GM18909 (cell line): ENCODE measurements around the gene MDM4.
A peak's percentile ranks its signal among the peaks of the same experiment; 100 is the strongest.

Experiments used
- ATAC-seq: cut with Tn5 transposase; IDR thresholded peaks from one replicate; pipeline ENCODE4 v1.9.1; 2021; ENCODE audit warnings: mild to moderate bottlenecking; ENCODE audit not compliant: unreplicated experiment, poor library complexity

The MDM4 gene

DNA sequence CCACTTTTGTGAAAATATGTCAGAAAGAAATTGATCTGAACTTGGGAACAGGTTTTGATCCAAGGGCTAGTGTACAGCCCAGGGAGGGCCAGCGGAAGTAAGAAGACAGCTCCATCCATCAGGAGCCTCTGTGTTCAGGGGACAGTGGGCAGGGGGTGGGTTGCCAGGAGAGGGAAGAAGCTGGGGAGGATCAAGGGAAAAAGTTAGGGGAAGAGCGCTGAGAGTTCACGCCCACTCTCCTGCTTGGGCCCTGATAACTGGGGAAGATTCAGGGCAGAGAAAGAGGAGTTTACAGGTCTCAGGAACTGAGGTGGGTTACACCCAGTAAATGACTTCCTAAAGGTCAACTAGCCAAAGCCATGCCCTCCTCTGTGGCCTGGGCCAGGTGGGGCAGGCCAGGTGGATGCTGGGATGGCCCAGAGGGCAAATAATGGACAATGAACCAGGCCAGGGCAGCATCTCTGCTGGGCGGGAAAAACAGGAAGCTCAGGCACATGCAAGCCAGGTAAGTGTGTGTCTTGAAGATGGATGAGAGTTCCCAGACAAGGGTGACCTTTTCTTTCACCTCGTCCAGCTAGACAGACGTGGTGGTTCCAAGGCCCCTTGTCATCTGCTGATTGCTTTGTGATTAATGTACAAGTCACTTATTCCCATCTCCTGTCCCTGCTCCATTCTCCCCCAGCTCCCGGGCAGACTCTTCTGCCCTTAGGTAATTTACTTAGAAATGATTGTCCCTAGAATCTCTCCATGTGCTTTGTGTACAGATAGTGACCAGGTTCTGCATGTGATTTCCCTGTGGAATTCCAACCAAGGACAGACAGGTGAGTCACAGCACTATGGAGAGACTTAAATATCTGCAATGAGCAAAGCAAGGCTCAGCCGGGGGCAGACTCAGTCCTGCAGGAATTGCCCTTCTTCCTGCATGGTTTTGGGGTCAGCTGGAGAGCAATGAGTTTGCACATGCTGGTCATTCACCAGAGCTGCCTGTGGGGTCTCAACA, 57.0 kb downstream of the MDM4 start:
- ATAC-seq, result no peak

DNA sequence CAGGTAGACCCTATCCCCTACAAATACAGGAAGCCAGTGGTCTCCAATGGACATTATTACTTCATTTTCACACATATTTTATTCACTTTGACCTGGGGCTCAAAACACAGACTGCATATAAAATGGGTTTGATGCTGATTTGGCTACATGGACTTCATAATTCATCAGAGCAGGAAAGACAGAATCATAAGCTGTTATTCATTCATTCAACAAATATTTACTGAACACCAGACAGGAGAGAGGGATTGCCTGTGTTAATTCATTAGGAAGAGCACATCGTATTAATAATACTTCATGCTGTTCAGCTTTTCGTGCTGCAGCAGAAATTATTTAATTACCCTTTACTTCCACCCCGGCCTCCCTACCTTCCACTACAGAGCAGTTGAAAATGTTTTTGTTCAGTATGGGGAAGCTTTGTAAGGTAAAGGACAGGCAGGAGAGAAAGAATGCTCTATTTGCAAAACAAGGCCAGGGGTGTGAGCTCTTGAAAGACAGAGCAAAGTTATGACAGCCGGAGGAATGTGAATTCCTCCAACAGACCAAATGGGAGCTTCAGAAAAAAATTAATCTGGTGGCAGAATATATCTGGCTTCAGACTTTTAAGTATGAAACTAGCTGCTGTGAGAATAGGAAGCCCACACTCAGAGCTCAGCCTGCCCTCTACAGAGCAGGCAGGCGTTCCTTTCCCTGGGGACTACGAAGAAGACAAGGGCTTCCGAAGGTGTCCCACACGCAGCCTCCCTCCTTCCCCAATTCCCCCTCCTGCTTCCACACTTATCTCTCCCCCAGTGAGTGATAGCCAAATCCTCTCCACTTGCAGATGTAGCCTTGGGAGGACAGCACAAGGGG, 58.0 kb downstream of the MDM4 start:
- ATAC-seq, result no peak

DNA sequence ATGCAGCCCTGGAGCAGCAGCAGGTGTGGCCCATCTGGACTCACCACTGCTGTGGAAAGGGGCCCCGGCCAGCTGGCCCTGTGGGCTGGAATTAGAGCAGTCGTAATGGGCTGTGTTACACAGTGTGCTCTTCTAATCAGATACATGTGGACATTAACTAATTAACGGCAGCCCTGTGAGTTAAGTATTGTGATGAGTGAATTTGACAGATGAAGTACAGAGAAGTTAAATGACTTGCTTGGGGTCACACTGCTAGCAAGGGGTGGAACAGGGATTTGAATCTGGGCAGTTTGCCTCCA, 58.6 kb downstream of the MDM4 start:
- no peak for ATAC-seq

DNA sequence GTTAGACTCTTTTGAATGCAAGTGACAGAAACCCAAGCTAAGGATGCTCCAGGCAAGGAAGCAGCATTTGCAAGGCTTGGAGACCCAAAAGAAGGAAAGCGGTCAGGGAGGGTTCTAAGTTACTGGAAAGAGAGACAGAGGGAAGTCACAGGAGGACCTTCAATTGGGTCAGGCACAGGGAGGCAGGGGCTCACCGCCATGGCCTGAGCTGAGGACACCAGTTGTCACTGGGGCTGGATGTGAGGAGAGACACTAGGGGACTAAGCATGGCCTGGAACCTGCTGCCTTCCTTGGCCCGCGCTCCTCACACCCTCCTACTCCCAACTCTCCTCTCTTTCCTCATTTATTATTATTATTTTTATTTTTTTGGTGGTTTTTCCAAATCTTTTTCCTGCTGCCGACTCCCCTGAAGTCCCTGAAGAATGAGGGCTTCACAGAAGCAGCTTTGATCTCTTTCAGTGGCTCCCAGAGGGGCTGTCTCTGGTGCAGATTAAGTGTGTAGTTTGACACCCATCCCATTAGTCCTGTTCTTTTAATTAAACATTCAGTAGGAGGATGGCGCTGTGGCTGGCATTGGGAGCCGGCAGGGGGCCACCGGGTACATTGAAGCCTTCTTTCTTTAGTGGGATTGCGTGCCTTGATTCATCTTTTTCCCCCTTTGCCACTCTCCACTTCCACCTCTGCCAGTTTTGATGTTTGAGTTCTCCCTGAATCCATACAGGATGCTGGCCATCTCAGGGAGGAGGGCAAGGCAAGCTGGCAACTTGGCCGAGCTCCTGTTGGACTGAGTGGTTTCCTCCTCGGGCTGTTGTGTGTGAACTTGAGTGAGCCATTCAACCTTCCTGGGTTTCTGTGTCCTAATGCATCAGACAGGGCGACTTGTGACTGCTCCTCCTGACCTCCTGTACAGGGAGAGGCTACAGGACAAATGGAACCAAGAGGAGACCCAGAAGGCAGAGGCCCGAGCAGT, 59.3 kb downstream of the MDM4 start:
- no peak for ATAC-seq

DNA sequence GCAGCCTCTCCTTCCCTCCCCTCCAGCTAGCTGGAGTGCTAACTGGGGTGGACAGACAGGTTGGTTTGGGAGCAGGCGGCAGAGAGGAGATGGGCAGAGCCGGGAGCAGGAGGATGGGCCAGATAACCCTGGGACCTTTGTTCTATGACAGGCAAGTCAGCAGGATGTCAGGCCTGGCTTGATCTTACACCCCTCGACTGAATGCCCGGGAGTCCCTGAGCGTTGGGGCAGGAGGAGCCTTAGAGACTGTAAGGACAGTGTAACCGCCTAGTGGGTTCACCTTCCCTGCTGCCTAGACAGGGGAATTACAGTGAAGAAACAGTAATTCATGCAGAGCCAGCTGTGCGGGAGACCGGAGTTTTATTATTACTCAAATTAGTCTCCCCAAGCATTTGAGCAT, 60.2 kb downstream of the MDM4 start:
- ATAC-seq, result no peak

DNA sequence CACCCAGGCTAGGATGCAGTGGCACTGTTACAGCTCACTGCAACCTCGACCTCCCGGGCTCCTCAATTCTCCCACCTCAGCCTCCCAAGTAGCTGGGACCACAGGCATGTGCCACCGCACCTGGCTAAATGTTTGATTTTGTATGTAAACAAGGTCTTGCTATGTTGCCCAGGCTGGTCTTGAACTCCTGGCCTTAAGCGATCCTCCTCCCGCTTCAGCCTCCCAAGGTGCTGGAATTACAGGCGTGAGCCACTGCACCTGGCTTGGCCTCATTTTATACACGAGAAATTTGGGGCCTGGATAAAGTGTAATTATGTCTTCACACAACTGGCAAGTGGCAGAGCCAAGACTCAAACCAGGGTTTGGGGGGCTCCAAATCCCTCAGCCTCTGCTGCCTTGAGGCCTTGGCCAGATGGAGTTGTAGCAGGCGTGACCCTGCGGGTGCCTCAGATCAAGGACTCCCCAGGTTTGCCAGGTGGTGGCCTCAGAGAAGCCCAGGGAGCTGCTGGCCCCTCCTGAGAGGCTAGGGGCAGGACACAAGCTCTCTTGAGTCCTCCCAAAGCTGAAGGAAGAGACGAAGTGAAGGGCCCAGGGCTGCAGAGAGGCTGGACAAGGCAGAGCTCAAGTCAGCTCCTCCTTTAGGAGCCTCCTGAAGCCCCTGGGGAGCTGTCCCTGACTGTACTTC, 61.7 kb downstream of the MDM4 start:
- ATAC-seq, result no peak

DNA sequence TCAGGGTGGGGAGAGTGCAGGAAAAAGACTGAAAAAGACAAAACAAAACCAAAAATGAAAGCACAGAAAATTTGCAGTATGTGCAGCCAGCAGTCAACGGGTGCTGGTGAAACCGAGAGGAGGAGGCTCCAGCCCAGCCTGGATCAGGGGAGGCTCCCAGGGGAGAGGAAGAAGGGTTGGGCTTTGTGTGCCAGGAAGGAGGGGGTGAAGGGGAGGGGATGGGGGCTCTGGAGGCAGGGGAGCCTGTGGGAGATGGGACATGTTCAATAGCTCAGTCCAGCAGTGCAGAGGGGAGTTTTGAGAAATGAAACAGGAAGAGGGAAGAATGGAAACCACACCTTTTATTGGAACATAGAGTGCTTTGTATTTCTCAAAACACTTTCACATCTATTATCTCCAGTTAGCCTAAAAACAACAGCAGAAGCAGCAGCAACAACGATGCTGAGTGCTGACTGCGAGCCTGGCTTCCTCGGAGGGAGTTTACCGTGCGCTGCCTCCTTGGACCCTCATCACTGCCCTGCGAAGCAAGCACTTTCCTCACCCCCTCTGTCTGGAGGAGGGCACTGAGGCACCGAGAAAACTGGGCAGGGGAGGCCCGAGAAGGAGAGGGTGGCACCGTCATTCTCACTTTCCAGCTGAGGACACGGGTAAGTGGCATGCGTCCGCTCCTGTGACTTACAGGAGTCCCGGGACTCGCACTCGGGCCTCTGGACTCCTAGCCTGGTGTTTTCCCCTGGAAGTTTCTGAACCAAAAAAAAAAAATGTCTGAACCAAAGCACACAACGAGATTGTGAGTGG, 62.9 kb downstream of the MDM4 start:
- peak; percentile 71 for ATAC-seq

DNA sequence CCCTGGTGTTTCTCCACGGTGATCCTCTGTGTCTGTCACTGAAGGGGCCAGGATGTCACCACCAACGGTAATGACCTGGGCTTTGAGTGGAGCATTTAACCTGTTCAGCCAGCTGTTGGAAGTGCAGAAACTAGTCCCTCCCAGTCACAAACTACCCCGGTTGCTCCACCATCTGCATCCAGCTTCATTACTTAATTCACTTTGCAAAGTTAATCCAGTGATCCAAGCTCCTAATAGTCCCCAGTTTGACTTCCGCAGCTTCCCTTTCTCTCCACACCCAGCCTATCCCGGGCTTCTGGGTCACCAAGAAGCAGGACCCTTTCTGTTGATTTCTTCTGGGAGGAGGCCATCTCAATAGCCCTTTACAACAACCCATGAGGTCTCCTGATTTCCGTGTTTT, 63.5 kb downstream of the MDM4 start:
- ATAC-seq, result no peak

DNA sequence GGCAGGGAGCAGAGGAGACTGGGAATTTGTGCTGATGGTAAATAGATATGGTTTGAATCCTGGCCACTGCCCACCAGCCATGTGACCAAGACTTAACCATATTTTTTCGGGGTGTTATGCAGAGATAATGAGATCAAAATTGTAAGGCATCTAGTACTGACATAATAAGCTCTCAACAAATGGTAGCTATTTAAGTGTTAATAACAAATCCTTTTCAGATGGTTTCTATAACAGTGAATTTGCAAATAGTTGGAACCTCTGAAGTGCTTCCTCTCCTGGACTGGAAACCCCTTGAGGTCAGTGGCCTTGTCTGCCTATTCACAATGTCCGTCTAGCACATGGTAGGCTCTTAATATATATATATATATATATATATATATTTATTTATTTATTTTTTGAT, 64.7 kb downstream of the MDM4 start:
- ATAC-seq, result no peak

DNA sequence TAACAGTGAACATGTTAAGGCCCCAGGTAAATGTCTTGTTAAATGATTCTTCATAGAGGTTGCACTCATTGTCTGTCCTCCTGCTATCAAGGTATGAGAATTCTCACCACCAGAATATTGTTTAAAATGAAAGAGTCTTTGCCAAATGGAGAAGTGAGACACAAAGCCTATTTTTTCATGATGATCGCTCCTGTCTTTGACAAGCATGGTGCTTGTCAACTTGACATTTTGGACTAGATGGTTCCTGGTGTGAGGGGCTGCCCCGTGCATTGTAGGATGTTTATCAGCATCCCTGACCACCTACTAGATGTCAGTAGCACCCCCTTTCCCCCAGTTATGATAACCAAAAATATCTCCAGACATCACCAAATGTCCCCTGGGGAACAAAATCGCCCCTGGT, 65.6 kb downstream of the MDM4 start:
- ATAC-seq, result no peak

DNA sequence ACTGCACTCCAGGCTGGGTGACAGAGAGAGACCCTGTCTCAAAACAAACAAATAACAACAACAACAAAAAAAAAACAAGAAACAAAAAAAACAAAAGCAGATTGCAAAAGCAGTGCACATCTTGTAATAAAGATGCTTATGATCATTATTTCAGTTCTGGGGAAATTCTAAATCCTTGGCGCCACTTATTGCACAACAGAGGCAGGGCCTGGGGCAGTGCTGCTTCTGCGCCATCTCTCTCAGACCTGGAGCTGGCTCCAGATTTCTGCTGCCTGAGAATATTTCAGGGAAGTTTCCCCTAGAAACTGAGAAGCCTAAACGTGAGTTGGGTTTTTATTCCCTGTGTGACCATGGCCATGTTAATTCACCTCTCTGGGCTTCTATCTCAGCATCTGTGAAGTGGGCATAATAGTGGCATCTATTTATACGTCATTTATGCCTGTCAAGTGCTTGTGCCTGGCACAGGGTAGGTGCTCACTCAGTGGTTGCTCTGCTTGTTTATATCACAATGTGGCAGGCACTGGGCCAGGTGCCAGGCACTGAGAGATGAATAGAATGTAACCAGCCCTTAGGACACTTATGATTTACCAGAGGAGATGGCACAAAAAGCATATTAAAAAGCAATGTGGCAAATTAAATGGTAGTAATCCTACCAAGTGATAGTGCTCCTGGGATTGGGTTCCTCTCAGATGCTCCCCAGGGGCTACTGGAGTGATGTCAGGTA, 67.9 kb downstream of the MDM4 start:
- ATAC-seq, result no peak

DNA sequence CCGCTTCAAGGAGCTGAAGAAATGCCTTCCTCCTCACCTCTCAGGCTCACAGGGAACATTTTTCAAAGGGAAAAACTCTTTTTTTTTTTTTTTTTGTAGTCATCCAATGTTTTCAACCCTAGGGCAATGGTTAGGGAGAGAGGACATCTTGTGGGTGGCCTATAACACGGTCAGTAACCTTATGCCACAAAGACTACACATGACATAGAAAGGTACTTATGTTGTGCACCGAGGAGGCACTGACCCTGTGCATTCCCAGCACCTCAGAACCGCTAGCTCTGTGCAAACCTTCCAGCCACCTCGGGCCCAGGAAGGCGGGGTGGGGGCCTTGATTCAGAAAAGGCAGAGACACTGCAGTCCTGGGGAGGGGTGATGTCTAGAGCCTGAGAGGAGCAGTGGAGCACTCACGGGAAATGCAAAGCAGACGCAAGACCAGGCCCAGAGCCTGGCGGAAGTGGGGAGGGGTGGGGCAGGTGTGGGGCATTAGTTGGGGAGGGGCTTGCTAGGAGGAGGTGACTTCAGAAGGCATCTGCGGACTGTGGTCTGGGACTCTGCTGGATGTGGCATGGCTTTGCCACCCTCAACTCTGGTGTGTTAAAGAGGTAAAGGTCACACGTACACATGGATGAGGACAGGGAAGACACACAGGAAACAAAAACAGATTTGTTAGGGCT, 68.6 kb downstream of the MDM4 start:
- ATAC-seq, result no peak

DNA sequence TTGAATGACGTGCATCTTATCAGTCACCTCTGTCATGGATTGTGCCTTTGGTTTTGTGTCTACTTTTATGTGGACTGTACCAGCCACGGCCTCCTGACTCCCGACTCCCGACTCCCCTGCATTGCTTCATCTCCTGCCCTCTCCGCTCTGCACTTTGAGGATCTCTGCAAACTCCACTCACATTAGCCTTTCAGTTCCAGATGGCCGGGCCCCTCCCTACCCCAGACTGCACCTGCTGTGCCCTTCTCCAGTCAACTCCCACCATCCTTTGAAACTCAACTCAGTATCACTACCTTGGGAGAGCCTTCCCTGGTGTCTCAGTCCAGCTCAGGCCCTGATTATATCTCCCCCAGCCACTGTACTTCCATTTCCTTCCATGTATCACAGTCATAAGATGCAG, 71.4 kb downstream of the MDM4 start:
- ATAC-seq, result no peak

DNA sequence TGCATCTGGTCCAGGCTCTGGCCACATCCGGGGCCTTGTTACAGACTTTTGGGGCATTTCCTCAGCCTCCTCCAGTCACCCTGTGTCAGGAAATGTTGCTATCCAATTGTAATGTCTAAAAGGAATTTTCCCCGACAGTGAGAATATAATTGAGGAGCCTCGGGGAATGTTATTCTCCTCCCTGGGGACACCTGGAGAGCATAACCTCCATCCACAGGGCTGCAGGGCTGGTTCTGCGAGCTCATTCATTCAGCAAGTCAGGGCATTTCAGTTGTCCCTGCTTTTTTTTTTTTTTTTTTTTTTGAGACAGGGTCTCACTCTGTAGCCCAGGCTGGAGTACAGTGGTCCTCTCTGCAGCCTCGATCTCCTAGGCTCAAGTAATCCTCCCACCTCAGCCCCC, 72.6 kb downstream of the MDM4 start:
- ATAC-seq, result no peak

DNA sequence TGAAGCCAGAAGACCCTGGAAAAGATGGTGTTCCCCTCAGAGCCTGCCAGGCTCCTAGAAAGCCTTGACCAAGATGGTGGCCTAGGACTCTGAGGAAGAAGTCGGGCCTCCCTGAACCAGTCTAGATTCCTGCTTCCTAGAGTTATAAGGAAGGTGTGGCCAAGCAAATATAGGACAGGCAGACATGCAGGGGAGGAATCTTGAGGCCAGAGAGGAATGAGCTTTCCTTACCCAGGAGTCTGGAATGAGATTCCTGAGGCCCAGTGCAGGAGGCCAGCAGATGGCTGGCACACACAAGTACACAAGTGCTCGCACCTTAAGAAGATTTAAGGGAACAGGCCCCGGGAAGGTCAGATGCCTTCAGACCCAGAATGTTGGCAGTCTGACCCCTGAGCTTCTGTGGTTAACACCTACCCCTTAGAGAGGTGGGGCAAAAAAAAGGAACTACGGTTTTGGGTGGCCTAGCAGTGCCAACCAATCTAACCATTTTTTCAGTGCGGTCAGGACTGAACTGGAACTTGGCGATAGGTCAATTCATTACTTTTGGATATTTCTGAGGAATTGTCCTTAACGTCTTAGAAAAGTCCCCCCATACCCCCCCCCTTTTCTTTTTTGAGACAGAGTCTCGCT, 73.3 kb downstream of the MDM4 start:
- no peak for ATAC-seq

DNA sequence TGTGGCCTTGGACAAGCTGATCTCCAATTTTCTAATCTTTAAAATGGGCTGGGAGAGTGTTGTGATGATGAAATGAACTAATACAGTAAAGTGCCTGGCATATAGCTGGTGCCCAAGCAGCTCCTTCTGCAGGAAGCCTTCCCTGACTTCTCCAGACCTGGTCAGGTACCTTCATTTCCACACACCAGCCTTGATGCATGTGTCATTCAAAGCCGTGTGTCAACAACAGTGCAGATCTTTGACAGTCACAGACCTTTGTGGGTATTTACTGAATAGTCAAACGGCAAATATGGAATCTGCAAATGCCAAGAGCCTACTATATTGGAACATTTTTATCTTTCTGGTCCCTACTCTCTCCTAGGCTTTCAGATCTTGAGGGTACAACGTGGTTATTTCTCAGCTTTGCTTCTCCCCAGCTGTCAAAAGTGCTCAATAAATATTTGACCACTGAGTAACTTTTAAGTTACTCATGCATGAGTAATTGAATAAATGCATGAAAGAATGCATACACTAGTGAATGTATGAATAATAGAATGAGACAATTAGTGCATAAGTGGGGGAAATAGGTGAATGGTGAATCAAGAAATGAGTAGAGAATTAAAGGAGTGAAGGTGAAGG, 75.4 kb downstream of the MDM4 start:
- ATAC-seq, result no peak
